Skin epidermis (tissue), 12 donors: Measurements from ENCODE around the gene ASIC4.

Source experiments
- H3K27ac ChIP-seq, 21 experiments: fragments of 200-600 bp; sonication (generic) in 11 of 21; one replicate each; pipeline ENCODE4 v1.5.0; 2020; ENCODE audit warnings: mild to moderate bottlenecking in 3 of 21, inconsistent platforms in 2 of 21, moderate library complexity in 2 of 21
- H3K4me3 ChIP-seq, 7 experiments: fragments of 200-600 bp; sonication (generic) in 2 of 7; one replicate each; pipeline ENCODE4 v1.5.0; 2020; ENCODE audit warnings: inconsistent platforms in 2 of 7, mild to moderate bottlenecking in 2 of 7, moderate library complexity in 1 of 7

The ASIC4 gene

GRCh38 chr2:219509780-219510511 lies 4.3 kb upstream of the ASIC4 start:
- Histone ChIP-seq H3K27ac (no peak overlapping the region), H3K4me3 (no peak overlapping the region)

- H3K4me3 ChIP-seq: no peak overlapping the region
Measured at GRCh38 chr2:219510512-219511135, 3.7 kb upstream of the ASIC4 start.

GRCh38 chr2:219511547-219512325 lies 2.5 kb upstream of the ASIC4 start:
- Histone ChIP-seq H3K4me3 (no peak overlapping the region), H3K27ac (no peak overlapping the region)

More at GRCh38 chr2:219510512-219511135, 3.7 kb upstream of the ASIC4 start:
- no peak overlapping the region for H3K27ac ChIP-seq

GRCh38 chr2:219512524-219513216 lies 1.6 kb upstream of the ASIC4 start:
- no peak overlapping the region for H3K4me3 ChIP-seq
- H3K27ac ChIP-seq: no peak overlapping the region

- no peak overlapping the region for H3K4me3 ChIP-seq
- no peak overlapping the region for H3K27ac ChIP-seq
Measured at GRCh38 chr2:219513787-219514186, 495 bp upstream of the ASIC4 start.

GRCh38 chr2:219514836-219515235 lies 554 bp downstream of the ASIC4 start:
- H3K4me3 ChIP-seq: no peak overlapping the region
- H3K27ac ChIP-seq: no peak overlapping the region

GRCh38 chr2:219515874-219516629 lies 1.8 kb downstream of the ASIC4 start:
- no peak overlapping the region for H3K27ac ChIP-seq
- H3K4me3 ChIP-seq: no peak overlapping the region

- Histone ChIP-seq H3K4me3 (no peak overlapping the region), H3K27ac (no peak overlapping the region)
Measured at GRCh38 chr2:219516888-219517287, 2.6 kb downstream of the ASIC4 start.

GRCh38 chr2:219517954-219518778 lies 3.9 kb downstream of the ASIC4 start:
- H3K4me3 ChIP-seq: no peak overlapping the region
- H3K27ac ChIP-seq: no peak overlapping the region

GRCh38 chr2:219519526-219519916 lies 5.2 kb downstream of the ASIC4 start:
- Histone ChIP-seq H3K27ac (no peak overlapping the region), H3K4me3 (no peak overlapping the region)

- Histone ChIP-seq H3K4me3 (no peak overlapping the region), H3K27ac (no peak overlapping the region)
Measured at GRCh38 chr2:219520079-219520478, 5.8 kb downstream of the ASIC4 start.

GRCh38 chr2:219521066-219521880 lies 7.0 kb downstream of the ASIC4 start:
- no peak overlapping the region for H3K4me3 ChIP-seq
- peak overlapping the region in 2 of 21 experiments; percentile 16 to 19 for H3K27ac ChIP-seq

- Histone ChIP-seq H3K4me3 (no peak overlapping the region), H3K27ac (peak overlapping the region in 4 of 21 experiments; percentile 16 to 22 (median 18))
Measured at GRCh38 chr2:219522111-219523030, 8.1 kb downstream of the ASIC4 start.

GRCh38 chr2:219523031-219523671 lies 8.9 kb downstream of the ASIC4 start:
- no peak overlapping the region for H3K4me3 ChIP-seq
- H3K27ac ChIP-seq: no peak overlapping the region

GRCh38 chr2:219524817-219525216 lies 10.5 kb downstream of the ASIC4 start:
- Histone ChIP-seq H3K27ac (no peak overlapping the region), H3K4me3 (no peak overlapping the region)

GRCh38 chr2:219525533-219526232 lies 11.4 kb downstream of the ASIC4 start:
- no peak overlapping the region for H3K27ac ChIP-seq
- no peak overlapping the region for H3K4me3 ChIP-seq
